Activated CD4-positive, alpha-beta T cell treated with anti-CD3 and anti-CD28 coated beads, Interleukin-2, Interleukin-6, amounts not matched to agents 100 ng/mL and 50 ng/mL, durations not matched to agents 16 hours and 8 hours (primary cell): Measurements from ENCODE around the gene SCARB2.

Experiments
- DNase-seq: peaks from one replicate; pipeline ENCODE4 v3.0.0-alpha.2; 2020

The SCARB2 gene

GRCh38 chr4:76197971-76198410 is 15.6 kb downstream of the SCARB2 start:
- DNase-seq: peak; percentile 42

GRCh38 chr4:76197031-76197743 is 16.4 kb downstream of the SCARB2 start:
- no peak for DNase-seq

GRCh38 chr4:76196376-76196775 is 17.2 kb downstream of the SCARB2 start:
- no peak for DNase-seq

- no peak for DNase-seq
Observed at GRCh38 chr4:76195326-76195725, 18.3 kb downstream of the SCARB2 start.

- DNase-seq: no peak
Observed at GRCh38 chr4:76194325-76194724, 19.3 kb downstream of the SCARB2 start.

GRCh38 chr4:76192236-76192635 is 21.4 kb downstream of the SCARB2 start:
- DNase-seq: no peak

- DNase-seq: no peak
Observed at GRCh38 chr4:76188557-76188956, 25.1 kb downstream of the SCARB2 start.

- DNase-seq: no peak
Observed at GRCh38 chr4:76188149-76188548, 25.5 kb downstream of the SCARB2 start.

GRCh38 chr4:76187152-76187551 is 26.5 kb downstream of the SCARB2 start:
- DNase-seq: no peak

GRCh38 chr4:76182463-76182862 is 31.2 kb downstream of the SCARB2 start:
- no peak for DNase-seq

GRCh38 chr4:76179398-76180318 is 34.0 kb downstream of the SCARB2 start:
- DNase-seq: peak; percentile 89

GRCh38 chr4:76178296-76178695 is 35.3 kb downstream of the SCARB2 start:
- DNase-seq: no peak

GRCh38 chr4:76177709-76178108 is 35.9 kb downstream of the SCARB2 start:
- no peak for DNase-seq

- no peak for DNase-seq
Observed at GRCh38 chr4:76175336-76175735, 38.3 kb downstream of the SCARB2 start.

- DNase-seq: no peak
Observed at GRCh38 chr4:76174216-76174615, 39.4 kb downstream of the SCARB2 start.

GRCh38 chr4:76168688-76169087 is 44.9 kb downstream of the SCARB2 start:
- DNase-seq: no peak

GRCh38 chr4:76166480-76166879 is 47.1 kb downstream of the SCARB2 start:
- no peak for DNase-seq

GRCh38 chr4:76160355-76160754 is 53.3 kb downstream of the SCARB2 start:
- no peak for DNase-seq

- DNase-seq: no peak
Observed at GRCh38 chr4:76156635-76157034, 57.0 kb downstream of the SCARB2 start.

- DNase-seq: no peak
Observed at GRCh38 chr4:76155979-76156378, 57.6 kb downstream of the SCARB2 start.

GRCh38 chr4:76153356-76153755 is 60.3 kb downstream of the SCARB2 start:
- DNase-seq: no peak

GRCh38 chr4:76148142-76148865 is 65.3 kb downstream of the SCARB2 start, which contains the start of gene NUP54:
NUP54 (minus strand) TSS chr4:76148397; CDS start chr4:76148374, 23 bp downstream.
- peak; percentile 97 for DNase-seq

- peak; percentile 70 for DNase-seq
Observed at GRCh38 chr4:76147454-76148141, 66.0 kb downstream of the SCARB2 start.
